HepG2 (cell line): Measurements from ENCODE around the gene ANK3. TPM values are rescaled to one million over a fixed set of nuclear protein-coding genes. Genes with fewer than 3 reads are reported as not detected.

Experiments
- ATAC-seq: fragments of 200-7000 bp; cut with Tn5 transposase; 3 replicates; pipeline ENCODE4 v1.9.1; 2020; ENCODE audit warnings: mild to moderate bottlenecking, moderate library complexity
- BruUV-seq: library from RNA; stranded (reverse); fragments of 400-500 nt; replicated peaks from 2 replicates; lab custom pipeline; 2021; lab: Mats Ljungman, UMichigan
- CTCF ChIA-PET: fragments of 300-600 bp; formaldehyde crosslinking; extraction: SDS; loops from one replicate; lab custom pipeline; 2021; ENCODE audit warnings: low total read pairs, inconsistent platforms, low intra/inter-chr PET ratio; lab: Yijun Ruan, JAX
- POLR2A ChIA-PET: fragments of 350-600 bp; sonication (Branson Sonifier 250); formaldehyde crosslinking; loops from one replicate; lab custom pipeline; 2020; ENCODE audit warnings: antibody characterized with exemption, inconsistent platforms; lab: Yijun Ruan, JAX
- DNase-seq: peaks from one replicate; pipeline ENCODE4 v3.0.0-alpha.2; 2015; ENCODE audit warnings: low spot score
- FAIRE-seq: peaks from 3 replicates; lab custom pipeline; 2011; peaks lifted over from hg19 to GRCh38; lab: Jason Lieb, UNC
- H2AFZ ChIP-seq: one replicate; pipeline ENCODE4 v1.6.1; 2011; ENCODE audit warnings: low read length, inconsistent platforms
- H3K27ac ChIP-seq: fragments of 300-600 bp; 3 replicates; pipeline ENCODE4 v1.8.0; 2011; ENCODE audit warnings: mixed run types, mild to moderate bottlenecking, mixed read lengths, low read length, inconsistent platforms; ENCODE audit not compliant: insufficient read depth; ENCODE audit errors: extremely low read length
- H3K27me3 ChIP-seq, 2 experiments: fragments of 200-600 bp in 1 of 2; 2 replicates in 1 of 2; 3 replicates in 1 of 2; pipeline versions ENCODE4 v1.6.0 to v1.8.0; 2011; ENCODE audit warnings: low read length in 2 of 2, mild to moderate bottlenecking in 2 of 2, moderate library complexity in 2 of 2, inconsistent platforms in 1 of 2; ENCODE audit not compliant: insufficient read depth in 2 of 2, control insufficient read depth in 1 of 2
- H3K36me3 ChIP-seq, 2 experiments: fragments of 200-600 bp in 1 of 2; replicated peaks in 1 of 2; 2 replicates in 1 of 2; 3 replicates in 1 of 2; pipeline versions ENCODE4 v1.5.1 to v1.8.0; 2011; ENCODE audit warnings: low read length in 2 of 2, inconsistent platforms in 1 of 2; ENCODE audit not compliant: insufficient read depth in 2 of 2, control insufficient read depth in 1 of 2
- H3K4me1 ChIP-seq: 2 replicates; pipeline ENCODE4 v1.5.1; 2012; ENCODE audit warnings: low read length, inconsistent platforms; ENCODE audit not compliant: insufficient read depth
- H3K4me2 ChIP-seq: 2 replicates; pipeline ENCODE4 v1.6.0; 2011; ENCODE audit warnings: low read depth, low read length, inconsistent platforms
- H3K4me3 ChIP-seq, 3 experiments: fragments of 200-600 bp in 1 of 3; sonication (generic), shearing (Covaris generic) in 1 of 3; replicated peaks in 1 of 3; 2 replicates each; pipeline ENCODE4 v1.5.1; 2011 to 2016; ENCODE audit warnings: low read length in 3 of 3, inconsistent platforms in 2 of 3, low read depth in 2 of 3, mild to moderate bottlenecking in 2 of 3, control low read depth in 1 of 3, mixed read lengths in 1 of 3; ENCODE audit not compliant: insufficient read depth in 1 of 3
- H3K79me2 ChIP-seq: one replicate; pipeline ENCODE4 v1.6.1; 2011; ENCODE audit warnings: low read length, inconsistent platforms; ENCODE audit not compliant: insufficient read depth
- H3K9ac ChIP-seq: 2 replicates; pipeline ENCODE4 v1.6.0; 2011; ENCODE audit warnings: mild to moderate bottlenecking, low read depth, low read length, inconsistent platforms; ENCODE audit not compliant: insufficient read depth
- H3K9me3 ChIP-seq: 2 replicates; pipeline ENCODE4 v1.5.1; 2012; ENCODE audit warnings: mild to moderate bottlenecking, low read length
- H4K20me1 ChIP-seq: 2 replicates; pipeline ENCODE4 v1.6.0; 2011; ENCODE audit warnings: inconsistent platforms, mild to moderate bottlenecking, low read length, moderate library complexity; ENCODE audit not compliant: insufficient read depth
- FOXJ3 ChIP-seq: sonication (generic); formaldehyde crosslinking; IDR thresholded peaks from 2 replicates; pipeline ENCODE4 v1.4.0; 2020; ENCODE audit warnings: missing genetic modification reagents, mild to moderate bottlenecking, borderline replicate concordance
- MAFF ChIP-seq: IDR thresholded peaks from 2 replicates; pipeline ENCODE4 v1.6.1; 2011; ENCODE audit warnings: low read depth, low read length, improper control_type of control experiment
- MAFK ChIP-seq, 2 experiments: IDR thresholded peaks in 1 of 2; conservative IDR thresholded peaks in 1 of 2; 2 replicates each; pipeline ENCODE4 v1.6.1; 2011; ENCODE audit warnings: improper control_type of control experiment in 2 of 2, low read length in 2 of 2
- NR2F6 ChIP-seq, 2 experiments: IDR thresholded peaks; 2 replicates each; pipeline ENCODE4 v1.6.1; 2016; ENCODE audit warnings: antibody characterized with exemption in 1 of 2, mild to moderate bottlenecking in 1 of 2
- RARA ChIP-seq: IDR thresholded peaks from 2 replicates; pipeline ENCODE4 v1.6.1; 2016; ENCODE audit warnings: missing genetic modification reagents, missing compliant biosample characterization
- ZC3H4 ChIP-seq: sonication (generic); formaldehyde crosslinking; IDR thresholded peaks from 2 replicates; pipeline ENCODE4 v1.4.0; 2020; ENCODE audit warnings: missing genetic modification reagents, borderline replicate concordance
- ZNF749 ChIP-seq: sonication (generic); formaldehyde crosslinking; IDR thresholded peaks from 2 replicates; pipeline ENCODE4 v1.8.0; 2022; ENCODE audit warnings: mild to moderate bottlenecking, missing genetic modification reagents, moderate library complexity, borderline replicate concordance
- WGBS: methylation state at CpG from one replicate; pipeline ENCODE4 v1.1.6; 2017; ENCODE audit warnings: low lambda C conversion rate; 5-methylcytosine and 5-hydroxymethylcytosine counted together
- in situ Hi-C: cut with HindIII; loops from 2 replicates; pipeline ENCODE4 v1.10.0; 2017; ENCODE audit warnings: low pct_unique_long_range_greater_than_20kb; ENCODE audit not compliant: extremely low pct_ligation_motif_present
- intact Hi-C: fragments of 100-400 bp; cut with micrococcal nuclease; formaldehyde crosslinking; loops from one replicate; pipeline ENCODE4 v1.10.0; 2022; ENCODE audit not compliant: unreplicated experiment
- polyA plus RNA-seq, 8 experiments: library from polyadenylated mRNA; depleted of rRNA in 3 of 8; stranded (reverse) in 7 of 8; unstranded in 1 of 8; fragments of >200 nt; fragmentation: Illumina TruSeq in 4 of 8; extraction: Trizol in 4 of 8; gene quantifications; 2 replicates each; pipeline versions ENCODE4 v1.2.1 to v1.2.3, GENCODE V29; 2011 to 2016; ENCODE audit warnings: low read depth in 4 of 8, missing spikeins in 1 of 8, mixed read lengths in 1 of 8; ENCODE audit not compliant: insufficient read depth in 1 of 8
- total RNA-seq, 5 experiments: library from RNA; depleted of rRNA; stranded (reverse); fragments of >200 nt; fragmentation: Illumina TruSeq; extraction: Trizol; gene quantifications; 2 replicates each; pipeline ENCODE4 v1.2.3, GENCODE V29; 2016; ENCODE audit warnings: low read depth in 1 of 5

The ANK3 gene
- total and polyA plus RNA-seq, 2 of the 13 experiments (the other 11 are each of a cell fraction or from before 2014, with no cell fraction given) = not detected

- Histone ChIP-seq H3K4me3 (no peak overlapping the region), H3K9me3 (no peaks in the 10 kb centered on the region), H3K79me2 (no peaks in the 10 kb centered on the region), H3K36me3 (no peaks in the 10 kb centered on the region), H4K20me1 (no peaks in the 10 kb centered on the region), H3K4me1 (no peaks in the 10 kb centered on the region), H2AFZ (no peak overlapping the region), H3K27ac (no peak overlapping the region), H3K9ac (no peak overlapping the region), H3K27me3 (no peaks in the 10 kb centered on the region), H3K4me2 (no peak overlapping the region)
- no TSS peak for BruUV-seq
- WGBS = 47% methylated on average over 9 of the region's 11 CpGs
- ChIA-PET POLR2A (no interaction called here), CTCF (no interaction called here)
- in situ Hi-C loops = no loop called here
- ATAC-seq (no peak), DNase-seq (no peak), FAIRE-seq (no peak)
- TF ChIP-seq MAFK (conservative IDR thresholded peaks at IDR 0.05 in 1 of 2, IDR thresholded peaks at IDR 0.05 in 1 of 2; ENCODE audit: low read length in 2 of 2) (peak in 1 of 2 experiments; percentile 33; a peak in 3 of 4 replicates), MAFF (peak; percentile 42), NR2F6 (IDR thresholded peaks at IDR 0.05) (no peak), NR2F6 (CRISPR knock-in tag; IDR thresholded peaks at IDR 0.05) (no peak)
- intact Hi-C loops = no loop called here
Observed at GRCh38 chr10:60299961-60300883, 89.5 kb downstream of the ANK3 start.

GRCh38 chr10:60299390-60299778 lies 90.3 kb downstream of the ANK3 start:
- intact Hi-C loops = no loop called here
- CTCF ChIA-PET = no interaction called here
- no peak for FAIRE-seq

More at GRCh38 chr10:60299390-60299778, 90.3 kb downstream of the ANK3 start:
- no peaks in the 10 kb centered on the region for H4K20me1 ChIP-seq
- H3K4me2 ChIP-seq = no peak overlapping the region
- no peaks in the 10 kb centered on the region for H3K79me2 ChIP-seq
- TF ChIP-seq ZNF749 (CRISPR knock-in tag) (no peak), RARA (CRISPR knock-in tag) (no peak), FOXJ3 (no peak), ZC3H4 (CRISPR knock-in tag) (no peak)
- H2AFZ ChIP-seq = no peak overlapping the region
- 38% methylated on average over 1 of the region's 1 CpG for WGBS
- no peaks in the 10 kb centered on the region for H3K9me3 ChIP-seq
- POLR2A ChIA-PET = no interaction called here
- H3K9ac ChIP-seq = no peak overlapping the region
- H3K4me1 ChIP-seq = no peaks in the 10 kb centered on the region
- DNase-seq (no peak), ATAC-seq (no peak)
- no peaks in the 10 kb centered on the region for H3K27me3 ChIP-seq
- no peak overlapping the region for H3K27ac ChIP-seq
- H3K36me3 ChIP-seq = no peaks in the 10 kb centered on the region
- H3K4me3 ChIP-seq = no peak overlapping the region
- BruUV-seq = no TSS peak
- in situ Hi-C loops = no loop called here
